Measurements from ENCODE around the gene SDF2L1.

SDF2L1 gene

DNA sequence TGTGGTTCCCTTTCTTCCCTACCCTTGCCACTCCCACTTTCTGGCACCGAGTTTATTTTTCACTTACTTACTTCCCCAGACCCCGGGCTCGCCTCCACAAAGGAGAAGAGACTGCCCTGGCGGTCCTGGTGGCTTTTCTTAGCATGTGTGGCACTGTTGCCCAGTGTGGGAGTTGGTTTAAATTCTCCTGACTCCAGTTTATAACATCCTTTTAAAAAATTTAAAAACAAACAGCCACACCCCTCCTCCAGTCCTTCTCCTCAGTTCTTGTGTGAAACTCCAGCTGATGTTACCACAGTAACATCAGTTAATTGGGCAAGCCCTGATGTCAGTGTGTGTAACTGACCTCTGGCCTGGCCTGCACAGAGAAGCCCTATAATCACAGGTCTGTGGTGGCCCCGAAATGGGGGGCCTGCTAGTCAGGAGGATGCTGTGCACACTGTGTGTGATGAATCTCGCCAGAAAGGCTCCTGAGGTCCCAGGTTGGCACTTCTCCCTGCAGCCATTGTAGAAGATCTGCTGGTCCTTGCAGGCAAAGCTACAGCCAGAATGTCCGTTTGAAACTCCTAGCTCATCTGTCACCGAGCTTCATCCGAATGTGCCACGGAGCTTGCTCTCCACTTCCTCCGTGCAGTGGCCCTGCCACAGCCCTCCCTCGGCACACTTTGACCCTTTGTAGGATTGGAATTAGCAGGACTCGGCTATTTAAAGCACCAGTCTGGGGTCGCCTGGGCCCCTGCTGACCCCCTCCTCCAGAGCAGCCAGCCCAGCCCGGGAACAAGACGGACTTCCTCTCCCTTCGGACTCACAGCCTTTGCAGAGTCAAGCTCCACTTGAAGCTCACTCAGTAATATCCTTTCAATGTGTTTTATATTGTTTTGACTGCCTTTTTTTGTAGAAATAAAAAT lies 19.8 kb upstream of the SDF2L1 start:
- no peak for DNase-seq

DNA sequence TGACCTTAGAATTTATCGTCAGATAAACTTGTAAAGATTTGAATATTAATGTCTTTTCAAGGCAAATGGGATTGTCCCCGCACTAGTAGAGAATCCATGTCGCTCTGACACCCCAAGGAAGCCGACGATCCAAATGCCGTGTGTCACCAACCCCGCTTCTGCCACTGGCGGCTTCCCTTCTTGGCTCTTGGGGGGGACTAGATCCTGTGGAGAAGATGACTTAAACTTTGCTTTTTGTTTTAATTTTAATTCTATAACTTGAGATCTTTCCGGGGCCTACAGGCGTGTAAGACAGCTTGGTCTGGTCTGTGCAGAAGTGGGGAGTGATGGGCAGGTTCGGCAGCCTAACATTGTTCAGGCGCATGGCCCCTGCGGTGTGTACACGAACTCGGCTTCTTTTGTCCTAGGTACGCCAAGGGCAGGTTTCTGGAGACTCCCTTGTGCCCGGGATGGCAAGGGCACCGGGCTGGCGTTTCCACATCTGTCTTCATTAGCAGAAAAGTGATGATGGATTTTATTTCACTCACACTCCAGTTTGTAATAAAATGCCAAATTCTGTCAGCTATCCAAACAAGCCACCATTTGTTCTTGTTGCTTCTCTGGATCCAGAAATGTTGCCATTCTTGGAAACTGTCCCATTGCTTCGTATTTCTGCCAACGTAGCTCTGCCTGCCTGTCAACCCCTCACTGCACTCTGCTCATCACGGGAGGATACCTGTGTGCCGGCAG lies 19.0 kb upstream of the SDF2L1 start:
- no peak for DNase-seq

DNA sequence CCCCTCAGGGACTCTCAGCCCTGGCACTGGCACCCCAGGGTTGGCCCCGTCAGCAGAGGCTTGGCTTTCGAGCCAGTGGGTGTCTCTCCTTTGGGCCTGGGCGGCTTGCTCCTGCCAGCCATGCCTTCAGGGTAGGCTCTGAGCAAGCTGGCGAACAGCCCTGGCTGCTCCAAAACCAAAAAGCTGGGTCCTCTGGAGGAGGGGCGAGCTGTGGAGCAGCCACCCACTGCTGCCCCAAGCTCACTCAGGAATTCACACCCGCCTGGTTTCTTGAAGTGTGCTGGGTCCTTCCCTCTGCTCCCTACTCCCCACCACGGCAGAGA lies 18.5 kb upstream of the SDF2L1 start:
- DNase-seq: no peak

DNA sequence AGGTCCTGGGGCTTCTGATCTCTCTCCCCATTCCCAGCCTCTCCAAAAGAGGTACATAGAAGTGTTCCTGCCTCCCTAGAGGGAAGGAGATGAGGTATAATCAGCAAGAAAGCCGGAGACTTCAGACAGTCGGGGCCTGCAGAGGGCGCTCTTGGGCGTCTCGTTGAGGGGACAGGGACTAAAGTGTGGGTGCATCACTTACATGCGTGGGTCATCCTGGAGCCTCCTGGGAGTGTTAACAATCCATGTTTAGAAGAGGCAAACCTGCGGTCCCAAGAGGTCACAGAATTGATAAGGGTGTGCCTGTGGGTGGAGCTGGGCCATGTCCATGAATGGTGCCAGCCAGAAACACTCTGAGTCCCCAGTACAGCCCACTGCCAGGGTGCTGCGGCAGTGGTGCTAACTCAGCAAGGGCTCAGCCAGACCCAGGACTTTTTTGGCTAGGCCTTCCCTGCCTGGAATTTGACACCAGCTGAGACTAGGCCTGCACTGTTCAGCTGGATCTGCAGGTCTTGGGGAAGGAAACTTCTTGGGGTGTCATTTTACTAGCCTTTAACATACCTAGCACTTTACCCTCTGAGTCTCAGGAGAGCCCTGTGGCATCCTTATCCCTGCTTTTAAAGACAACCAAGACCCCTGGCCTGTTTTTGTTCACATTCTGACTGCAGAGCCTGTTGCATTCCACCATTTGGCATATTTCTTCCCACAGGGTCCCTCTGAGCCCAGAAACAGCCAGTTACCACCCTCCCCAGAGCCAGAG lies 17.8 kb upstream of the SDF2L1 start:
- peak in 2 of 5 experiments; percentile 26 to 27 for DNase-seq

DNA sequence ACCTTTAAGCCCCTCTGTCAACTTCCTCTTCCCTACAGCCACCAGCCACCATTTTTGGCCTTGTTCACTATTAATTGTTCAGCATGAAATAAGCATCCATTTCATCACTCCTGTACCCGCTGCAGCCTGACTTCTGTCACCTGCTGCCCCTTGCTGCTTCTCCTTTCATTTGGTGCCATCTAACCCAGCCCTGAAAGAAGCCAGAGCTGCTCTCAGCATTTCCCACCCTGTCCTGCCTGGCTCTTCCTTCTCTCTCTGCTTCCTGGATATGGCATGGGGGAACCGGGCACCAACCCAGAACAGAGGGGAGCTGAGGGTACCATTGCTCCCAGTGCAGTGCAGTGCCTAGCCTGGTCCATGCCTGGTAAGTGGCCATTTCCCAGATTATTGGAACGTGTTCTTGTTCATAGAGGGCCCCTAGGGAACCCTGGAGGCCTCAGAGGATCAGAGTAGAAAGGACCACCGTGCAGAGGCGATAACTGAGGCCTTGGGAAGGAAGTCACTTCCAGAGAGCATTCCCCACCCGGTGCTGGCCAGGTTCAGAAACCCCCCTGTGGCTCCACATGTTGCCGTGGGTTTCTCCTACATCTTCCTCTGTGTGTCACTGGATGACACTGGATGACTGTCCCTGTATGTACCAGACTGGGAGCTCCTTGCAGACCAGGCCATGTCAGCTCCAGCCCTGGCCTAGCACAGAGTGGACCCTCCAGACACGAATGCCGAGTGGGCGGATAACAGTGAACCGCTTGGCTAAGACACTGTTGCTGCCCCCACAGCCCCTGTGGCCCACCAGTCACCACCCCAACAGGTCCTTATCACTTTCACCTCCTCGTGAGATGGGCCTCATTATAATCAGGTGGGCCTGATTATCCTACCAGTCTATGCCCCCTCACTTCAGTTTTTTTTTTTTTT lies 17.0 kb upstream of the SDF2L1 start:
- no peak for DNase-seq

DNA sequence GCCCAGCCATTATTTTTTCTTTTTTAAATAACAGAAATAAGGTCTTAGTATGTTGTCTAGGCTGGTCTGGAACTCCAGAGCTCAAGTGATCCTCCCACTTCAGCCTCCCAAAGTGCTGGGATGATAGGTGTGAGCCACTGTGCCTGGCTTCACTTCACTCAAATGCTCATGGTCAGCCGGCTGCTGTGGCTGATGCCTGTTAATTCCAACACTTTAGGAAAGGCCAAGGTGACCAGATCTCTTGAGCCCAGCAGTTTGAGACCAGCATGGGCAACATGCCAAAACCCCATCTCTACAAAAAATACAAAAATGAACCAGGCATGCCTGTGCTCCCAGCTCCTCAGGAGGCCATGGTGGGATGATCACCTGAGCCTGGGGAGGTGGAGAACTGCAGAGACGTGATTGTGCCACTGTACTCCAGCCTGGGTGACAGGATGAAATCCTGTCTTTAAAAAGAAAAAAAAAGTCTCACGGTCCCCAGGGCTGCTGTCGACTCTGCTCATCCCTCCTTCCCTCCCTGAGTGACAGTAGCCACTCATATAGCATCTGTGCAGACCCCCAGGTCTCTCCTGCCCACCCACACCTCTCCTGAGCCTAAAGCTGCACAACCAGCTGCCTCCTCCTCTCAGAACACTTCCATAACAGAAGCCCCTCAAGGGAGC lies 15.9 kb upstream of the SDF2L1 start:
- DNase-seq: no peak

DNA sequence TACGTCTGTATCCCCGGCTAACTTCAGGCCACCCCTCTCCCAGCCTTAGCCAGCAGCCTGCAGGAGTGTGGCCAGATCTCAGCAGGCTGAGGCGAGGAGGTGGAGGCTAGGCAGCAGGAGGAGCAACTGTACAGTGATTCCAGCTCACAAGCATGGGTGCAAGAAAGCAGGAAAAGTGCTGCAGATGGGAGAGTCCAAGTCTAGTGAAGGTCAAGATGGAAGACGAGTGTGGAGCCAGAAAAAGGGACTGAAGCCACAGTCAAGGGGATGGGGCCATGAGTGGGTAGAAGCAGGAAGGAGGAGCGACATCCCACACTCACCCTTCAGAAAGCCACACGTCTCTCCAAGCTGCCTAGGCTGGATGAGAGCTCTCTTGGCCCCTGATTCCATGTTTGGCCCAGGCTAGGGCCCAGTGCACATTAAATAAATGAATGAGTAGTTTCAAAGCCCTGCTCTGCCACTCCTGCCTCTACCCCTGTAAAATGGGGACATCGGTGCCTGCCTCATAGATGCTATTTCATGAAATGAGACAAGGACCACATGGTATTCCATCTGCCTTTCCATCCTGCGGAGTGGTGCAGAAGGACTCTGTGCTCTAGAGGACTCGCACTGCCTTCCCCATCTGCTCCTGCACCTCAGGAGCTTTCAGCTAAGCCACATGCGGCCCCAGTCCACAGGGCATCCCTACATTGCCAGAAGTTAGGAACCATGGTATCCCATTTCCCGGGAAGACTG lies 15.2 kb upstream of the SDF2L1 start:
- DNase-seq: no peak

DNA sequence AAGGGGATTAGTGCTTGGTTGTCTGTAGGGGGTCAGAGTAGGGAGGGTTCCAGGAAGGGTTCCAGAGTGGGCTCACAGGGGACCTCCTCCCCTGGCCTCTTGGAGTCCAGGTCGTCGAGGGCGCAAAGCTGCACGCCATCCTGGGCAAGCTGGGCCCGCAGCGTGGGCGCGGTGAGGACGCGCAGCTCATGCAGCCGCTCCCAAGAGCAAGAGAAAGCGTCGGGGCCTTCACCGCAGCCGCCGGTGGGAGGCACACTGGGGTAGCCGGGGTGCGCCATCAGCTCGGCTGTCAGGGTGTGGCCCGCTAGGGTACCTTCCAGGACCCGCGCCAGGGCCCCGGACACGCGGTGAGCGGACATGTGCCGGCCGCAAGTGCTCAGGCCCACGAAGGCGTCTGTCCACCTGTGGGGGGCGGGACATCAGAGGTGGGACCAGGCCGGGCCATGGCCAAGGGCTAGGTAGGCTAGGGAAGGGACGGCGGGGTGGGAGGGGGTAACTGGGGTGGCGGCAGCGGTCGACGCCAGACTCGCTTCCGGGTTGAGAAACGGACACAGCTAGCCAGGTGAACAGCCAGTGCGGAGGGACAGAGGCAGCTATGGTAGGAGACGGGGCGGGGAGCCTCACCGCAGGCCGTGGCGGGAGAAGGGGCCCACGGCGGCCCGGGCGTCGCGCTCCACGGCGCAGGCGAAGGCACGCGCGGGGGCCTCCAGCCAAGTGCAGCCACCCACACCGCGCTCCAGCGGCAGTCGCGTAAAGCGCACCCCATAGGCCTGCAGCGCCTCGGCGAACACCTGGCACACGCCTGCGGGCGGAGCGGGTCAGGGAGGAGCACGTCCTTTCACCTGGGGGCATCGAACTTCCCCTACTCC lies 13.5 kb upstream of the SDF2L1 start:
- no peak for DNase-seq

DNA sequence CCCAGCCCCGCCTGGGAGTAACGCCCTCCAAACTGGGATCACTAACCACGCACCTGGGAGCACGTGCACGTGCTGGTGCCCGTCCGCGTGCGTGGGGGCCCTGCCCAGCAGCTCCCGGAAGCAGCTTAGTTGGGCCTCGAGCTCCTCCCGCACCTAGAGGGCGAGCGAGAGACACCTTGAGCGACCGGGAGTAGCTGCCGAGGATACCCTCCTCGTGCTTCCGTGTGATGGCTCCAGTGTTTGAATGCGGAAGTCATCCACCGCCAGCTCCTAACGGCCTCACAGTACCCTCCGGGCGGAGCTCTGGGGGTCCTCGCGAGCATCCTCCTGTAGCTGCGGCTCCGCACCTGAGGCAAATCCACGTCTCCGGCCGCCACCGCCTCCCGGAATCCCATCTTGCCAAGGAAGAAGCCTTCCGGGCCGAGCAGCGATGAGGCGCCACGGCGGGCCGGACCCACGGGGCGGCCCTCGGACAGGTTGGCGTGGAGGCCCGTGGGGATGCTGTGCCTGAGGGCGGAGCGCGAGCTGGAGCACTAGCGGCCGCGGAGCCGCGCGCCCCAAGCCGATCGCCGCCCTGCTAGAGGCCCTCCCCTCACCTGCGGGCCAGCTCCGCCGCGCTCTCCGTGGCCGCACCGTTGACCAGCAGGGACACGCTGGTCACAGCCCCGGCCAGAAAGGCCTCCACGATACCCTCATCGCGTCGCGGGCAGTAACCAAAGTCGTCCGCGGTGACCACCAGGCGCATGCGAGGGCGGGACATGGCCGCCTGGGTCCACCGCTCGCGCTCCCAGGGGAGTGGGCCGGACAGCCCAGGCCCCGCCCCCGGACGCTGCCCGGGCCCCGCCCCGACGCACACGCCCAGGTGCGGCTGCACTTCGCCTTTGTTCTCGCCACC lies 12.6 kb upstream of the SDF2L1 start, which contains the start of gene YDJC:
Gene YDJC (minus strand): TSS at position 768 of the 895 bp plus-strand sequence. CDS start 8 bp downstream, at position 760.
- peak; percentile 86 to 97 (median 94) for DNase-seq

DNA sequence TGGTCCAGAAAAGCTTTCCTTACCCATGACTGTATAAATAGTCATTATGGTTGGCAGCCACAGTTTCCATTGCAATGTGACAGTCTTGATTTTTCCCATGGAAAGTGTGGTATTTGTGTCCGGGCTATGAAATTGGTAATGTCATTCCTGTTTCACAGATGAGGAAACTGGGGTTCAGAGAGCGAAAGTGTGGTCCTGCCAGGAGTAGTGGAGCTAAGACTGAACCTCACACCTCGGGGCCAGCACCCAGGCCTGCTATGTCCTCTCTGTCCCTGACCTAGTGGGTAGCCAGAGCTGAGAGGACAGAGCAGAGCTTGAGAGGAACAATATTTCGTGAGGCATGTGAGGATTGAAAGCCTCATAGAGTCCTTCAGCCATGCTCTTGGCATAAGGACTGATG lies 11.1 kb upstream of the SDF2L1 start:
- DNase-seq: no peak

DNA sequence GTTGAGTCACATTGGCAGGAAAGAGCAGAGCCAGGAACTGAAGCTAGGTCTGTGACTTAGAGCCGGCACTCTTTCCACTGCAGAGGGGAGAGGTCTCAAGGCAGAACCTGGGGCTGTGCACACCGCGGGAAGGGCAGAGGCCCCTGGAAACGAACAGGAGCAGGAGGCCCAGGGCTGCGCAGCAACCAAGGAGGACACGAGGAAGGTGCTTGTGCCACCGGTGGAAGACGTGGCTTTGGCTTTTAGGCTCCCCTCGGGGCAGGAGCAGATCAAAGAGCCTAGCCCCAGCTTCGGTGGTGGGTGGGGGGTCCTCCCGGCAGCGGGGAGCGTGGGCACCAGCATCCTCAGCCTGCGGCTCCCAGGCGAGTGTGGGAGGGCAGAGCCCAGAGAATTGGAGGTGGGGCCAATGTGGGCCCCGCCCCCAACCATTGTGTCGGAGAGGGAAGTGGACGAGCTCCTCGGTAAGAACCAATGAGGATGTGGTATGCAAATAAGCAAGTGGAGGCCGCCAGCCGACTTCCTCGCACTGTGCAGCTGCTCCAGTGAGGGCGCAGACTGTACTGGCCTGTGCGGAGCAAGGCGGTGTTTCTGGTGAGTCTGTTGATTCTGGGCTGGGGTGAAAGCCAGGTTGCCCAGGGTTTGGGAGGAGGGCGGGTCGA lies 9.7 kb upstream of the SDF2L1 start, which contains the start of gene CCDC116:
Gene CCDC116 (plus strand): TSS at position 524 of the 659 bp plus-strand sequence. CDS start 422 bp downstream, outside the sequence.
- peak; percentile 44 to 87 (median 68) for DNase-seq

DNA sequence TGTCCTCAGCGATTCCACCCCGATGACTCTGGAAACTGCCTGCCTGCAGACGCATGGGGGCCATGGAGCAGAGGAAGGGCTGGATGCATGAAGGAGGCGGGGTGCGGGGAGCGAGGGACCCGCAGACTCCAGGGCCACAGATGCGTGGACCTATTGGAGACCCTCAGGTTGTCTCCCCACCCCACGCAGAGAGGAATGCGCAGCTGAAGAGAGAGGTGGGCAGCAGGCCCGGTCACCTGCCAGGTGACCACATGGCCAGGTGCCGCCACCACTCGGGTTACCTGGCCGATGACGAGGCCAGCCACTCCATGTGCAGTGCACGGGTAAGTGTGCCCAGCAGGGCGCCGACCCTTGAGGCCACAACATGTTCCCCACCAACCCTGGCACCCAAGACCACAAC lies 9.2 kb upstream of the SDF2L1 start:
- no peak for DNase-seq

DNA sequence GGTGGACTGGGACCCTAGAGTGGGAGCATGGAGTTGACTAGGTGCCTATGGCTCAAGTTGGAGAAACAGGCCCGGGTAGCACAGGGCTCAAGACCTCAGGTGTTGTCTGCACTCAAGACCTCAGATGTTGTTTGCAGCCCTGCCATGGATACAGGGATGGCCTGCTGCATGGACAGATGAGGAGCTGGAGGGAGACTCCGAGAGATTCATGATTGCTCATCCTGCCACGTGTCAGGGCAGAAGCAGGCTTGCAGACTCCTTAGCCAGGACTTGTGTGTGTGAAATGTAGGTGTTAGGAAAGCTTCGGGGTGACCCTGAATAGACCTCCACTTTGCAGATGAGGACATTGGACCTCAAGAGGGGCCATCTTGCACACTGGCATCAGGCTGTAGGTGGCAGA lies 8.6 kb upstream of the SDF2L1 start:
- DNase-seq: no peak

DNA sequence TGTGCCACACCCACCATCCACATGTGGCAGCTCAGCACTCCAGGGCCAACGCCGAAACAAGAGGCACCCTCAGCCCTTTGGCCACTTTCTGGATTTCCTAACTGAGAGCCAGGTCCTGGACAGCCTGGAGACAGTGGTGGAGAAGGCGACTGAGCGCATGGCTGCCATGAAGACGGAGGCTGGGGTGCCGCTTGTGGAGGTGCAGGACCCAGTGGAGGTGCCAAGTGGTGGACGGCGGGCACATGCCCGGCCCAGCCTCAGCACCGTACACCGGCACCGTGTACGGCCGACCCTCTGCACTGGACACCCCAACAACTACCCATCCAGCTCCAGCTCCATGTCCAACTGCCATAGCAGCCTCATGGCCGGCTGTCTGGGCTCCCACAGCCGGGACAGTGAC lies 8.0 kb upstream of the SDF2L1 start:
- DNase-seq: no peak

DNA sequence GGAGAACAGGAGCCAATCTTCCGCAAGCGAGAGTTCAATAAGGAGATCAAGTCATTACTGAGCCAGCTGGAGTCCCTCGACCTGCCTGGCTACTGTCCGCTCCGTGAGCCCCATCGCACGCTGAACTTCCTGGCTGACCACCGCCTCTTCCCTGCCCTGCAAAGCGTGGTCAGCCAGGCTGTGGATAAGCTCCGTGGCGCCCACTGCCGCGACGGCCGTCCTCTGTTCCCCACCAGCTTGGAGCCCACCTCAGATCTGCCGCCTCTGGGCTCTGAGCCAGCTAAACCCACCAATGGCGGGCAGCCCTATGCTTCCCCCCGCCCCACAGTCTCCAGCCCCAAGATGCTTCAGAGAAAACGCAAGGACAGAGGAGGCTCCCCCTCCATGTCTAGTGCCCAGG lies 7.3 kb upstream of the SDF2L1 start:
- DNase-seq: no peak

DNA sequence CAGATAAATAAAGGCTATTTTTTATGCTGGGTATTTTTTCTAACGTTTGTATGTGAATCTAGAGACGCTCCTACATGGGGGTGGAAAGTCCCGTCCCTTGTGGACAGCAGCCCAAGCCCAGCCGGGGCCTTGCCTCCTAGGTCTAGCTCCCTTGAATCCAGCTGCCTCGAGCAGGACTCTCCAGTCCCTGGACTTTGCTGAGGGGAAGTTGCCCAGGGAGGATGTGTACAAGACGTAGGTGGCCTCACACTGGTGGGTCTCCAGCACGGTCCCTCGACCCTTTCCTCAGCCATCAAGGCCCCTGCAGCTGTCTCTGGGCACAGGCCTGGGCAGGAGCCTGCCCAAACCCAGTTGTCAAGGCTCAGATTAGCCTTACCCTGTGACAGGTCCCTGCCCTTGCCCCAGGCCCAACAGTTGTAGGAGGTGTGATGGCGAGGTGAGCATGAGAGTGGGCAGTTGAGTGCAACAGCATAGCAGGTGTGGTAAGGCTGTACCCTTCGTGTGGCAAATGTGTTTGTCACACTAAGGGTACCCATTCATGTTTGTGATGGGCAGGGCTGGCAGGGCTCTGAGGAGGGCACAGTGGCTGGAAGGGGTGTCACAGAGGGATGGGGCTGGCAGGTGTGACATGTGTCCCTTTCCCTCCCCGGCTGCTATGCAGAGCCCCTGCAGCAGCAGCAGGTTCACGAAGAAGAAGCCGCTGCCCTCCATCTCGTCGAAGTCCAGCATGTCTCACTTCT lies 6.2 kb upstream of the SDF2L1 start:
- DNase-seq: no peak

DNA sequence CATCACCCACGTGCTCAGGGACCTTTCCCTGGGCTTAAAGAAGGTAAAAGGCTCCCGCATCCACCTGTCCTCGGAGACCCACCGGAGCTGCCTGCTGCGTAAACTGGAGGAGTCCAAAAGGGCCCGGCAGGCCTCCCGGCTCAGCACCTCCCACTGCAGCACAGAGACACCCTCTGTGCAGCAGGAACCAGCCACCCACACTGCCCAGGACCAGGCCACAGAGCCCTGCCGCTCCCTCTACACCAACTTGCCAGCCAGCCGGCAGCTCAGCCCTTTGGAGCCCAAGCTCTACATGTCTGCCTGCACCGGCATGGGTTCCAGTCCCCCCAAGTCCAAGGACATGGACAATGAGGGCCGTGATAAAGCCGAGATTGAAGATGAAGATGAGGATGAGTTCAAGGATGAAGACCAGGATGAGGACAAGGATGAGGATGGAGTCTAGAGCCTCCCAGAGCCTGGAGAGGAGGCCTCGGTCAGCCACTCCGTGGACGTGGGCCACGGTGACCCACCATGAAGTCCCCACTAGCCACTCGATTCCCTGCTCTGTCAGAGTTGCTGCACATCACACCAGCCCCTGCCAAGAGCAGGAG lies 5.4 kb upstream of the SDF2L1 start:
- no peak for DNase-seq

All from T-helper 2 cell (primary cell).